GM20000 (cell line): ENCODE results near the gene SLAMF1.

Experiments
- DNase-seq: peaks from one replicate; pipeline ENCODE4 v3.0.0; 2012; ENCODE audit warnings: low spot score
- CTCF ChIP-seq: IDR thresholded peaks from 2 replicates; pipeline ENCODE4 v1.5.1; 2012; ENCODE audit warnings: mild to moderate bottlenecking, control low read depth; ENCODE audit errors: extremely low read depth, missing control alignments

SLAMF1 gene

GRCh38 chr1:160643138-160643537, 3.7 kb downstream of the SLAMF1 start:
- no peak for TF ChIP-seq CTCF
- no peak for DNase-seq

- TF ChIP-seq CTCF = no peak
- no peak for DNase-seq
These were observed 4.6 kb downstream of the SLAMF1 start for GRCh38 chr1:160642281-160642644.

GRCh38 chr1:160641323-160642280, 5.2 kb downstream of the SLAMF1 start:
- TF ChIP-seq CTCF = no peak
- no peak for DNase-seq

GRCh38 chr1:160640359-160641123, 6.3 kb downstream of the SLAMF1 start:
- no peak for DNase-seq
- TF ChIP-seq CTCF = no peak

GRCh38 chr1:160639652-160640051, 7.2 kb downstream of the SLAMF1 start:
- no peak for TF ChIP-seq CTCF
- no peak for DNase-seq

- no peak for DNase-seq
- TF ChIP-seq CTCF = no peak
These were observed 7.9 kb downstream of the SLAMF1 start for GRCh38 chr1:160638926-160639325.

- TF ChIP-seq CTCF = no peak
- DNase-seq = no peak
These were observed 8.3 kb downstream of the SLAMF1 start for GRCh38 chr1:160638540-160638857.
